HEK293 (cell line): ENCODE results near the gene PRC1.
A peak's percentile ranks its signal among the peaks of the same experiment; 100 is the strongest.

ENCODE experiments used
- CTCF ChIA-PET: fragments of 350-600 bp; formaldehyde crosslinking; extraction: SDS; loops from one replicate; lab custom pipeline; 2021; ENCODE audit warnings: antibody characterized with exemption; lab: Yijun Ruan, JAX
- POLR2A ChIA-PET: fragments of 300-600 bp; formaldehyde crosslinking; extraction: SDS; loops from one replicate; lab custom pipeline; 2020; ENCODE audit warnings: antibody characterized with exemption, inconsistent platforms; lab: Yijun Ruan, JAX
- H3K27ac ChIP-seq: fragments of 200-500 bp; sonication (Bioruptor generic); 2 replicates; pipeline ENCODE4 v1.5.1; 2014; ENCODE audit warnings: low read depth, low read length, control low read depth, inconsistent platforms; ENCODE audit errors: extremely low read depth
- H3K36me3 ChIP-seq, 2 experiments: fragments of 200-500 bp in 1 of 2; sonication (Bioruptor generic) in 1 of 2; 1 replicate in 1 of 2; 2 replicates in 1 of 2; pipeline ENCODE4 v1.5.1; 2014 to 2017; ENCODE audit warnings: inconsistent platforms in 2 of 2, low read length in 2 of 2; ENCODE audit not compliant: control insufficient read depth in 2 of 2, insufficient read depth in 1 of 2
- H3K4me1 ChIP-seq: fragments of 200-500 bp; sonication (Bioruptor generic); 2 replicates; pipeline ENCODE4 v1.5.1; 2014; ENCODE audit warnings: mild to moderate bottlenecking, low read length, inconsistent platforms; ENCODE audit not compliant: control insufficient read depth, insufficient read depth
- H3K4me3 ChIP-seq: 2 replicates; pipeline ENCODE4 v1.5.1; 2011; ENCODE audit warnings: low read depth, mild to moderate bottlenecking, control low read depth, low read length, moderate library complexity
- H3K9me3 ChIP-seq: fragments of 200-500 bp; sonication (Bioruptor generic); 2 replicates; pipeline ENCODE4 v1.5.1; 2014; ENCODE audit warnings: low read depth, low read length, inconsistent platforms; ENCODE audit not compliant: control insufficient read depth, insufficient read depth
- KLF9 ChIP-seq: fragments of 450-650 bp; formaldehyde crosslinking; IDR thresholded peaks from 2 replicates; pipeline ENCODE4 v1.5.1; 2016; ENCODE audit warnings: missing biosample characterization, missing genetic modification characterization, low read depth
- PBX3 ChIP-seq: sonication (generic); formaldehyde crosslinking; IDR thresholded peaks from 2 replicates; pipeline ENCODE4 v1.8.1; 2022; ENCODE audit warnings: mild to moderate bottlenecking, moderate library complexity, missing genetic modification reagents
- SCRT2 ChIP-seq: fragments of 450-650 bp; formaldehyde crosslinking; IDR thresholded peaks from 2 replicates; pipeline ENCODE4 v1.5.1; 2016; ENCODE audit warnings: missing biosample characterization, missing genetic modification characterization
- ZBTB48 ChIP-seq: fragments of 450-650 bp; formaldehyde crosslinking; IDR thresholded peaks from 2 replicates; pipeline ENCODE4 v1.5.1; 2016; ENCODE audit warnings: missing biosample characterization, missing genetic modification characterization
- ZNF426 ChIP-seq: fragments of 450-650 bp; formaldehyde crosslinking; IDR thresholded peaks from 2 replicates; pipeline ENCODE4 v1.5.1; 2017; ENCODE audit warnings: missing biosample characterization, missing genetic modification characterization, mild to moderate bottlenecking, inconsistent platforms, moderate library complexity
- ZNF449 ChIP-seq: fragments of 450-650 bp; formaldehyde crosslinking; IDR thresholded peaks from 2 replicates; pipeline ENCODE4 v1.5.1; 2017; ENCODE audit warnings: missing biosample characterization, mild to moderate bottlenecking, missing genetic modification characterization, moderate library complexity
- ZNF521 ChIP-seq: fragments of 450-650 bp; formaldehyde crosslinking; IDR thresholded peaks from 2 replicates; pipeline ENCODE4 v1.5.1; 2017; ENCODE audit warnings: missing biosample characterization, mild to moderate bottlenecking, missing genetic modification characterization
- ZNF600 ChIP-seq: fragments of 450-650 bp; formaldehyde crosslinking; IDR thresholded peaks from 2 replicates; pipeline ENCODE4 v1.5.1; 2016; ENCODE audit warnings: missing biosample characterization, missing genetic modification characterization
- ZNF645 ChIP-seq: fragments of 450-650 bp; formaldehyde crosslinking; IDR thresholded peaks from 2 replicates; pipeline ENCODE4; 2016; ENCODE audit warnings: missing biosample characterization, missing genetic modification characterization
- ZNF837 ChIP-seq: fragments of 450-650 bp; formaldehyde crosslinking; IDR thresholded peaks from 2 replicates; pipeline ENCODE4 v1.5.1; 2016; ENCODE audit warnings: missing biosample characterization, missing genetic modification characterization
- ZSCAN4 ChIP-seq: fragments of 450-650 bp; formaldehyde crosslinking; IDR thresholded peaks from 2 replicates; pipeline ENCODE4 v1.5.1; 2017; ENCODE audit warnings: missing biosample characterization, missing genetic modification characterization

Gene PRC1

GRCh38 chr15:90962021-90962420 is 32.3 kb downstream of the PRC1 start (continued):
- TF ChIP-seq PBX3 (CRISPR knock-in tag): no peak

GRCh38 chr15:90960298-90961091 is 33.8 kb downstream of the PRC1 start:
- CTCF ChIA-PET: interaction anchor here (0.6 to 11.9 kb wide), 3 partner anchors 24 to 64 kb away, joined by 3 to 163 read pairs (median 3); partner anchors contain the start of genes HDDC3 and UNC45A

GRCh38 chr15:90959894-90960293 is 34.4 kb downstream of the PRC1 start:
- no peaks in the 10 kb centered on the region for H3K9me3 ChIP-seq
- POLR2A ChIA-PET: interaction anchor here (0.6 to 0.8 kb wide), 2 partner anchors 11 to 62 kb away, joined by 4 read pairs; partner anchors contain the start of gene VPS33B
- CTCF ChIA-PET: interaction anchor here (0.6 to 11.9 kb wide), 4 partner anchors 25 to 1122 kb away, joined by 3 to 163 read pairs (median 3); partner anchors contain the start of genes HDDC3 and UNC45A
- no peaks in the 10 kb centered on the region; the same call in 1 of the 2 replicates for H3K4me1 ChIP-seq
- H3K4me3 ChIP-seq: no peak overlapping the region
- TF ChIP-seq ZNF449: peak; percentile 100
- TF ChIP-seq ZNF600 (tag by site-specific recombination): peak; percentile 46; the same call in 1 of the 2 replicates
- TF ChIP-seq ZNF645: no peak
- peaks cover 32 to 70% of the 10 kb centered on the region in 2 experiments for H3K36me3 ChIP-seq
- H3K27ac ChIP-seq: no peak overlapping the region

More at GRCh38 chr15:90960298-90961091, 33.8 kb downstream of the PRC1 start:
- Histone ChIP-seq H3K4me1 (no peaks in the 10 kb centered on the region; the same call in 1 of the 2 replicates), H3K4me3 (no peak overlapping the region), H3K36me3 (peaks cover 38 to 76% of the 10 kb centered on the region in 2 experiments), H3K9me3 (no peaks in the 10 kb centered on the region), H3K27ac (no peak overlapping the region)
- POLR2A ChIA-PET: interaction anchor here (0.8 kb wide), 1 partner anchor 62 kb away, joined by 4 read pairs; the partner anchor contains the start of gene VPS33B
- TF ChIP-seq ZNF837 (tag by site-specific recombination): no peak
- peak; percentile 62 for TF ChIP-seq KLF9 (tag by site-specific recombination)

- H3K9me3 ChIP-seq: no peaks in the 10 kb centered on the region
- no peak overlapping the region for H3K4me3 ChIP-seq
- no peak for TF ChIP-seq ZSCAN4 (tag by site-specific recombination)
- peak; percentile 52 for TF ChIP-seq SCRT2 (tag by site-specific recombination)
- TF ChIP-seq ZBTB48 (tag by site-specific recombination): no peak
- no peak for TF ChIP-seq ZNF521 (tag by site-specific recombination)
- no peak for TF ChIP-seq ZNF426 (tag by site-specific recombination)
- H3K27ac ChIP-seq: no peak overlapping the region
- POLR2A ChIA-PET: interaction anchor here (0.6 to 7.8 kb wide), 3 partner anchors 10 to 25 kb away, joined by 3 to 179 read pairs (median 4); partner anchors contain the start of genes HDDC3 and UNC45A
- no peaks in the 10 kb centered on the region; the same call in 1 of the 2 replicates for H3K4me1 ChIP-seq
- peaks cover 27 to 64% of the 10 kb centered on the region in 2 experiments for H3K36me3 ChIP-seq
- CTCF ChIA-PET: interaction anchor here (0.6 to 11.9 kb wide), 3 partner anchors 24 to 1122 kb away, joined by 3 to 163 read pairs (median 3); partner anchors contain the start of genes HDDC3 and UNC45A
Measured at GRCh38 chr15:90959028-90959595, 35.2 kb downstream of the PRC1 start.
